ENCODE measurements around the gene SLC6A5. TPM values are rescaled to one million over a fixed set of nuclear protein-coding genes. Genes with fewer than 3 reads are reported as not detected.

The SLC6A5 gene
- total and polyA plus RNA-seq, 2 donors from 2014 or later = not detected

DNA sequence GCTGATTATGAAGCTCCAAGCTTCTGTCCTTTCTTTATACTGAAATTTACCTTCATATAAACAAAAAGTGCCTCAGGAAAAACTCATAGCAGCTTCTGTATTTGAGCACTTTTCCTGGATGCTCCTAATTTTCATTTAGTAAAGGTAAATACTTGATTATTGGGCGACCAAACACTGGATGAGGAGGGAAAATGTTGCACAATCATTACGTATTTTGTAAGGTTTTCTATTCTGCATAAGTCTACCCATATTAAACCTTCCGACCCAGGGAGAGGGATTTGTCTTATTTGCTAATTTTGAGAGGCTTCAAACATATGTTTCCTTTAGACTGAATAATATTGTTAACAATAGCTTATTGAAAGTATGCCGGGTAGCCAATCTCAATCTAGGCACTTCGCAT, 4.3 kb upstream of the SLC6A5 start:
- H3K4me3 ChIP-seq (ENCODE audit: low read length in 3 of 3) = no peak overlapping the region
- H3K9me3 ChIP-seq (ENCODE audit: control insufficient read depth in 2 of 3, insufficient read depth in 1 of 3, low read length in 3 of 3) = no peaks in the 10 kb centered on the region
- H3K9ac ChIP-seq (ENCODE audit: low read length in 3 of 3) = no peak overlapping the region
- peaks cover 32% of the 10 kb centered on the region for H3K27me3 ChIP-seq (ENCODE audit: control insufficient read depth, insufficient read depth, low read length)
- H3K4me1 ChIP-seq (ENCODE audit: control insufficient read depth in 2 of 3, insufficient read depth in 2 of 3, low read depth in 1 of 3, low read length in 3 of 3) = no peaks in the 10 kb centered on the region
- FAIRE-seq = no peak
- no peak for TF ChIP-seq CTCF (IDR thresholded peaks at IDR 0.05; ENCODE audit: borderline replicate concordance, extremely low read depth, insufficient read depth)
- DNase-seq = no peak
- no peak overlapping the region for H3K27ac ChIP-seq (ENCODE audit: low read depth in 2 of 2, low read length in 2 of 2)
- intact Hi-C loops (cut with DNase I) = no loop called here
- no peaks in the 10 kb centered on the region for H3K36me3 ChIP-seq (ENCODE audit: control insufficient read depth in 2 of 3, insufficient read depth in 3 of 3, low read length in 3 of 3)

DNA sequence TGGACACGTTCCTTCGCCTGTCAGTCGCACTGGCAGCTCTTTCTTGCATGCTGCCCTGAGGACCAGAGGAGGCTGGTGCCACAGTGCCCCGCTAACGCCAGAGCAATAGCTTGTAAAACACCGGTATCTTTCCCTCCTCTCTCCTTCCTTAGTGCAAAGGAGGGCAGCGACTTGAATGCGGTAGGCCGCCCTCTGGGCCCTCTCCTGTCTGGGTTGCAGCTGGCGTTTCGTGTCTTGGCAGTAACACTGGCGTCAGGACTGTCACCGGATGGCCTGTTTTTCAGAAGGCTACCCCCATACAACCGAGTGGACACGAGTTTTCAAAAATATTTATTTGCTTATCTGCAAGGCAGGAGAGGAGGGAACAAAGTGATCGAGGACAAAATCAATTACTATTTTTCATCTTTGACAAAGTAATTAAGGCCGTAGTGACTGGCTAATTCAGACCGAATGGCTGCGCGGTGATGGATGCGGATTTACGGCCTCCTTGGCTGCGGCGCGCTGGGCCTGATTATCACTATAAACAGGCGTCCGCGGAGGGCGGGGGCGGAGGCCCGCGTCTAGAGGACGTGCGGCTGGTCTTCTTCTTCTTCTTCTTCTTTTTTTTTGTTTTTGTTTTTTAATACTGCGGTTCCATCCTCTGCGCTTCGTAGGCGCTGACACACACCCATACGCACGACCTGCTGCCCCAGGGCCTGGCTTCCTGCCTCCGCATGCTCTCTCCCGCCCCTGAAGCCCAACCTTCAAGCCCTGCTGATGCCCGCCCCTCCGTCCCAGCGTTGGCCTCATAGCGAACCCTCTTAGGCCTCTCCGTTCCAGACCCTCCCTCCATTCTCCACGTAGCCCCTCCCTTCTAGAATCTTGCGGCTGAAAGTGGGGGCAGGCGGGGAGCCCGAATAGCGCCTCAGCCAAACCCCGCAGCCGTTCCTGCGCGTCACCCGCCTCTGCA, 2.9 kb upstream of the SLC6A5 start:
- FAIRE-seq (no peak), DNase-seq (no peak)
- Histone ChIP-seq H3K4me1 (ENCODE audit: control insufficient read depth in 2 of 3, insufficient read depth in 2 of 3, low read depth in 1 of 3, low read length in 3 of 3) (no peaks in the 10 kb centered on the region), H3K9me3 (ENCODE audit: control insufficient read depth in 2 of 3, insufficient read depth in 1 of 3, low read length in 3 of 3) (no peaks in the 10 kb centered on the region), H3K4me3 (ENCODE audit: low read length in 3 of 3) (no peak overlapping the region), H3K36me3 (ENCODE audit: control insufficient read depth in 2 of 3, insufficient read depth in 3 of 3, low read length in 3 of 3) (no peaks in the 10 kb centered on the region), H3K9ac (ENCODE audit: low read length in 3 of 3) (no peak overlapping the region), H3K27ac (ENCODE audit: low read depth in 2 of 2, low read length in 2 of 2) (no peak overlapping the region), H3K27me3 (ENCODE audit: control insufficient read depth, insufficient read depth, low read length) (peaks cover 37% of the 10 kb centered on the region)
- intact Hi-C loops (cut with DNase I) = no loop called here
- TF ChIP-seq CTCF (IDR thresholded peaks at IDR 0.05; ENCODE audit: borderline replicate concordance, extremely low read depth, insufficient read depth) = no peak

GRCh38 chr11:20597154-20597679, 2.2 kb upstream of the SLC6A5 start:
- Histone ChIP-seq H3K27ac (ENCODE audit: low read depth in 2 of 2, low read length in 2 of 2) (no peak overlapping the region), H3K27me3 (ENCODE audit: control insufficient read depth, insufficient read depth, low read length) (peaks cover 37% of the 10 kb centered on the region), H3K36me3 (ENCODE audit: control insufficient read depth in 2 of 3, insufficient read depth in 3 of 3, low read length in 3 of 3) (no peaks in the 10 kb centered on the region), H3K9me3 (ENCODE audit: control insufficient read depth in 2 of 3, insufficient read depth in 1 of 3, low read length in 3 of 3) (no peaks in the 10 kb centered on the region), H3K4me3 (ENCODE audit: low read length in 3 of 3) (no peak overlapping the region), H3K4me1 (ENCODE audit: control insufficient read depth in 2 of 3, insufficient read depth in 2 of 3, low read depth in 1 of 3, low read length in 3 of 3) (no peaks in the 10 kb centered on the region), H3K9ac (ENCODE audit: low read length in 3 of 3) (no peak overlapping the region)
- intact Hi-C loops (cut with DNase I) = no loop called here
- no peak for FAIRE-seq
- TF ChIP-seq CTCF (IDR thresholded peaks at IDR 0.05; ENCODE audit: borderline replicate concordance, extremely low read depth, insufficient read depth) = no peak
- DNase-seq = no peak

Data from kidney (tissue), 14 donors.